Islet of Langerhans (tissue), 1 donor: ENCODE results near the gene ANXA6.
"Not testable (repeated sequence)": the region's sequence is repeated elsewhere in the genome, so short reads cannot be mapped to it uniquely, and the experiment has no call there.

Experiments
- FAIRE-seq: peaks from one replicate; lab custom pipeline; 2011; peaks lifted over from hg19 to GRCh38; lab: Jason Lieb, UNC

The ANXA6 gene

DNA sequence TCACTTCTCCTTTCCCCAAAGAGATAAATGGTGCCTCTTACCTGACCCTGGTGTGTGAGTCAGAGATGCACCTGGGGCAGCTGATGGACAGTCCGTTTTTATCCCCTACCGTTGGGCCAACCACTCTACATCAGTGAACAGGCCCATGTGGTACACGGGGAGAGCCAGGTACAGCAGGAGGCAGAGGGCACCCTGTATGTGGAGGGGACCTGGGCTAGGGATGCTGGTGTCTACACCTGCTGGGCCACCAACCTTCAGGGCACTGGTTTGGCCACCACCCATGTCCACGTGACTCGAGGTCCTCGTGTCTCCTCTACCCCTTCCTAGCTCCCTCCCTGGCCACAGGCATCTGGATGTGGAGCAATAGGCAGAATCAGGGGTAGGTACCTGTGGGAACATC, 22.7 kb upstream of the ANXA6 start:
- no peak for FAIRE-seq

DNA sequence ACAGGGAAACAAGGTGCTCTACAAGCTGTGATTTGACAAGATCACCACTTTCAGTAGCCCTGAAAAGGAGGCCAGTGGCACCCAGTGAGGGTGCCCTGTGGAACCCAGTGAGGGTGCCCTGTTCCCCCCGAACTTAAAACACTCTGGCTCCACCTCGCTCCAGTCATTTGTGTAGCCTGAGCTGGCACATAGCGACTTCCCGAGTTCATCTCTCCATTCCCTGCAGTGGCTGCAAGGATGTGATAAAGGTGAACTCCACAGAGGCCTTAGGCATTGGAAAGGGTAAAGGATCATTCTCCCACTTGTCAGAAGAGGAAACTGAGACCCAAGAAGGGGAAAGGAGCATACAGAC, 21.9 kb upstream of the ANXA6 start:
- FAIRE-seq = no peak

DNA sequence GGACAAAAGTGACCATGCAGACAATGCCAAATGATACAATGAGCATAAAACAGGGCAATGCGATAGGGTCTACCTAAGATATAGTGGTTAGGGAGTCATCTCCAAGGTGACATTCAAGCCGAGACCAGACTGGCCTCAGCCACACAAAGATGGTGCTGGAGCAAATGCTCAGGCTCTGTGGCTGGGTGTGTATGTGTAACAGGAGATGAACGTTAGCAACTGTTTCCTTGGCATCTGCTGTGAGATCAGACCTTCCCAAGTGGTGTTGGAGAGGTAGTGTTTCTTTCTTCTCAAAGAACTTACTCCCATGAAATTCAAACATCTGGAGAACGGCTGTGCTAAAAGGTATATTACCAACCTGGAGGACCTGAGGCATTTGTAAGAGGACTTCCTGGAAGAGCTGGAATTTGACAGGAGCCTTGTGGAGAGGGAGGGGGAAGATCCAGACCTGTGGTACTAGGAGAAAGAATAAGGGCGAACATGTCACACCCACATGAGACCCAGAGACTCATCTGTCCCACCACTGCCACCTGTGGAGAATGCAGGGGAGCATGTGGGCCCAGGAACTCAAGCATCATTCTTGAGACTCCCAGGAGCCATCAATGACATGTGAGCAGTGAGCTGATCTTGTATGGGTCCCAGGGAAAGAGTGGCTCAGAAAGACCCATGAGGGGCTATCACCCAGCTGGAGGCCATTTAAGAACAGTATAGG, 21.4 kb upstream of the ANXA6 start:
- no peak for FAIRE-seq

DNA sequence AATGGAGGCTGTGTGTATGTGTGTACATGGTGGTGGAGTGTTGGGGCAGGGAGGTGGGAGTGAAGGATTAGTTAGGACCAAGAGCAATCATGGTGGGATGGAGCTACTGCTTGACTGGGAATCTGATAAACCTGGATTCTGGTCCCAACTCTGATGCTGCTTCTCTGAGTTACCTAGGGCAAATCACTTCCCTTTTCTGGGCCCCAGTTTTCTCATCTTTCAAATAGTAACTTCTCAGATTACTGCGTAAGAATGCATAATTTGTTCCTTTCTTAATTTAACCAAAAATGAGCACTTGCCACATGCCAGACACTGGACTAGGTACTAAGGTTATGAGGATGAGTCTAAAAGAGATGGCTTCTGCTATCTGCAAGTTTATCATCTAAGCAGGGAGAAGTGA, 20.8 kb upstream of the ANXA6 start:
- FAIRE-seq = no peak

DNA sequence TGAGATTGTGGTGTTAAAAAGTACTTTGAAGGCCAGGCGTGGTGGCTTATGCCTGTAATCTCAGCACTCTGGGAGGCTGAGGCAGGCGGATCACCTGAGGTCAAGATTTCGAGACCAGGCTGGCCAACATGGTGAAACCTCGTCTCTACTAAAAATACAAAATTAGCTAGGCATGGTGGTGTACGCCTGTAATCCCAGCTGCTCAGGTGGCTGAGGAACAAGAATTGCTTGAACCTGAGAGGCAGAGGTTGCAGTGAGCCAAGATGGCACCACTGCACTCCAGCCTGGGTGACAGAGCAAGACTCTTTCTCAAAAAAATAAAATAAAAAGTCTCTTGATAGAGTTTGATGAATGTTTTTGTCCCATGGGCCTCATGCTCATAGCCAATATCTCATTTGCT, 18.7 kb upstream of the ANXA6 start:
- FAIRE-seq = not testable (repeated sequence)

DNA sequence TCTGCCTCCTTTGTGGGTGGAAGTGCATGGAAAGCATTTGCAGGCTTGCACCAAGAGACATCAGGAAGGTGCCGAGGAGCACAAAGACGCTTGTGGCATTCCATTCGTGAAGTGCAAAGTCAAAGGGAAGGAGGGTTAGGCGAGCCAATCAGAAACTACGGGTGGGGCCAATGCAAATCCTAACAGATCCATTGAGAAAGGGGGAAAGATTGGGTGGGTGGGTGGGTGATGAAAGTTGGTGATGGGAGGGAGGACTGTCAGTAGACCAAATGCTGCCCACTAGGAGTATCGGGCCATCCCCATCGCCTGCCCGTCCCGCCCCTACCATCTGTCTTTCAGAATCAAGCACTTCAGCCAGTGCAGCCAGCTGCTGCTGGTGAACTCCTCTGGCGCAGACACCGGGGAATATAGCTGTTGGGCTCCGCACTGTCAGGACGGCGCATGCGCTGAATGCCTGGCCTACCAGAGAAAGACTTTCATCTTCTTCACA, 17.1 kb upstream of the ANXA6 start:
- no peak for FAIRE-seq

DNA sequence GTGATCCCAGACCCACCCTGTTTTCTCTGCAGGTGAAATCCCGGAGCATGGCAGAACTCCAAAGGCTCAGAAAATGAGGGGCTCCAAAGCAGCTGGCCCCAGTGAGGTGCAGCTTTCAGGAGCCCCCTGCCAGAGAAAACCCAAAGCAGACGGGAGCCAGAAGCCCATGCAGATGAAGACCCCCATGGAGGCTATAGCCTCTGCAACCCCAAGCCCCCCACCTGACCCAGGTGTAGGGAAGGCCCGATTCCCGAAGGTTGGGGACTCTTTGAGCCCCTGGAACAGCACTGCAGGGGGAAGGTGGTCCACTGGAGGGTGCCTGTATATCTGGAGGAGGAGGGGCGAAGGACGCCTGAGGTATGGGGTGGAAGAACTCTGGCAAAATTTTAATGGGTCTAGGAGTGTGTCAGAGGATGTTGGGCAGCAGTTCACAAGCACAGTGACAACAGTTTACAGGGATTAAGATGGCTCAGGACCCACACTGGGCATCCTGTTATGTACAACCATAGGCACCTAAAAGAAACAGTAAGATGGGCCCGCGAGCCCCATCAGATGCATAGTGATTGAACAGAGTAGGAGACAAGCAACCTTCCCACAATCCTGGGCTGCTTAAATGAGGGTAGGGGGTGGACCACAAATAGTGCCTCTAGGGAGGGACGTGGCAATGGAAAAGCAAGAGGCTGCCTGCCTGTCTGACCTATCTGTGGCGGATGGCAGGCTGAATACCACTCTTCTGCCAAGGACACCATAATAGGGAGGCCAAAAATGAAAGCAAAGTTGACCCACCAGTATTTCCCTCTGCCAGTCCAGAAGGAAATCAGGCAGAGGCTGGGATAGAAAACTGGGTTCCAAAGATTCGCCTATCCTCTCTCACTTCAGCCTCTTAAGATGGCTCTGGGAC, 16.4 kb upstream of the ANXA6 start:
- FAIRE-seq = no peak

DNA sequence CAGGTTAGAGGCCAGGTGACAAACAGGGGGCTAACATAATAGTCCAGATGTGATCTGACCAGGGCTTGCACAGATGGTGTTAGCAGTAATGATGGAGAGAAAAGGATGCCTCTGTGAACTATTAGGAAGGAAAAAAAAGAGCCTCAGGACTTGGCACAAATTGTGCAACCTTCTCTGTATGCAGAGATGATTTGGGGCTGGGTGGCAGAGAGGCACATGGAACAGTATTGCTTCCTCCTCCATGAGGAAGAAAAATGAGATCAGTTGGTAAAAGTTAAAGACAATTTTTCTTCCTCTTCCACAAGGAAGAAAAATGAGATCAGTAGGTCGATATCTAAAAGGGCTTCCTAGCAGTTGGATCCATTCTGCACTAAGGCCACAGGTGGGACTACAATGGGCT, 13.9 kb upstream of the ANXA6 start:
- FAIRE-seq = no peak

DNA sequence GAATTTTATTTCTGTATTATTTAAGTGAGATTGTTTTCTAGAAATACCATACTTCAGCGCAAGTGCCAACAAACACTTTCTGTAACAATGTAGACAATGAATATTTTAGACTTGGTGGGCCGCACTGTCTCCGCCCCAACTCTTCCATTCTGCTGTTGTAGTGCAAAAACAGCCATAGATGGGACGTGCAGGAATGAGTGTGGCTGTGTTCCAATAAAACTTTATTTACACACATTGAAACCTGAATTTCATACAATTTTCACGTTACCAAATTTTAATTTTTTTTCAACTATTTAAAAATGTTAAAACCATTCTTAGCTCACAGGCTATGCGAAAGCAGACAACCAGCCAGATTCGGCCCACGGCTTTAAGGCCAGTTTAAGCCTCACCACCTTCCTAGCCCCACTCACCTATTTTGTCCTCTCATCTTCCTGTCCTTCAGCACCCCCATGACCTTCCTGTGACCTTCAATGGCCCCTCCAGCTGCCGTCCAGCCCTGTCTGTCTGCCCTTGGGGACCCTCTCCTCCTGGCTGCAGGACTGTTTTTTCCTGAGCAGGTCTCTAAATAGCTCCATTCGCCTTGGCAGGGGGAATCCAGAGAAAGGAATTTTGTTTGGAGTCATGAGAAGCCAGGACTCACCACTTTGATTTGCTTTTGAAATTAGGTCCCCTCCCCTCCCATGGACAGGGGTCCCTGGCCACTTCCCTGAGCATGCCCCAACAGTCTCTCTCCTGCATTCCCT, 11.2 kb upstream of the ANXA6 start:
- no peak for FAIRE-seq

DNA sequence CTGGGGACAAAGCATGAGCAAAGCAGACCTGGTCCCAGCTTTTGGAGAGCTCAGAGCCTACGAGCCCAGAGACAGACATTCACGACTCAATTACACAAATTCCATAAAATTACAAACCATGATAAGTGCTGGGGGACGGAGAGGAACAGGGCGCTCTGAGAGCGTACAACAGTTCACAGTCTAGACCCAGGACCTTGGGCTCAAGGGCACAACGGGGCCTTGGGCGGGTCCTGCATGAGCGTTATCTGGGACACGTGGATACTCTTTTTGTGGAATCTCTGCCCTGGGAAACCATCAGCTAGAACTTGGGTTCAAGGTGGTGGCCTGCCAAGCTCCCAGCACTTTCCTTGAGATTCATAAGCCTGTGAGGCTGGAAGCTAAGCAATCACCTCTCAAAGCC, 9.4 kb upstream of the ANXA6 start:
- FAIRE-seq = no peak

DNA sequence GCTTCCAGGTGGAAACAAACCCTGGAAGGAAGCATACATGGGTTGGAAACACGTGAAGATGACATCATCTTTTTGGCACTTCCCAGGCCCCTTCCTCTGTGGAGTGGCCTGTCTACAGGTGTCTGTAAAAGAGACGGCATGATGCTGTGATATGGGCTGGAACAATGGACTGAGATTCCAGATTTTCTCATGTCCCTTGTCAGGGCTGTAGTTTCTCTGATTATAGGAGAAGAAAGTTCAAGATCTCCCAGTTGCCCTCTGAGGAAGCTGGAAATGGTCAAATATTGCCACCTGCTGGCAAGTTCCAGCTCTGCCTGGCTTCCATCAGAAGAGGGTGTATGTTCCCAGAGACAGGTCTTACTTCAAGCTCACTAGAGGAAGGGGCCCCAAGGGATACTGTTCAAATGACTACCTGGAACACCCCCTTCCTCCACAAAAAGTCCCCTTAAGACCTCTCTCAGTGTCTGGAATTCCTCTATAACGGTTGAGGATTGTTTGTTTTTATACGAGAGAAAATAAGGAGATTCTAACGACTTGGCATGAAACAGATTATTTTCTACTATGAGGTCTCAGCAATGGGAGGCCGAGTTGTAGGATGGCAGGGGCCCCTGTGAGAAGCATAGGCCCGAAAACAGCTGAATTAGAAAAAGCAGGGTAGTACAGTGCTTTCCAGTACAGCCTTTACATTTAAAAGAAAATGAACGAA, 7.3 kb upstream of the ANXA6 start:
- FAIRE-seq = peak; percentile 69

DNA sequence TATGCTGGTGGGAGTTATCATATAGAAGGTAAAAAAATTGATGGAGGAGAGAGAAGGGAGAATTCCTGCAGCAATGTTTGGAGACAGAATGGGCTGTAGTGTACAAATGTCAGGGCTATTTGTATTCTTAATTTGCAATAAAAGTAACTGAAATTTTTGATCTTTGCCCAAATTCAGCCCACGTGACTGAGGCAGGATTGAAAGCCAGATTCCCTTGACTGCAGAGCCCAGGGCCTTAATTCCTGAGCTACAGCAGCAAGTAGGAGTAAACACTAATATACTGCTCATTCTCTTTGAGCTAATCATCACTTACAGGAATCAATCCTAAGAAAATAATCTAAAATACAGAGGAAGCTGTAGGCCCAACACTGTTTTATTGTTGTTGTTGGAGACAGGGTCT, 5.2 kb upstream of the ANXA6 start:
- no peak for FAIRE-seq

DNA sequence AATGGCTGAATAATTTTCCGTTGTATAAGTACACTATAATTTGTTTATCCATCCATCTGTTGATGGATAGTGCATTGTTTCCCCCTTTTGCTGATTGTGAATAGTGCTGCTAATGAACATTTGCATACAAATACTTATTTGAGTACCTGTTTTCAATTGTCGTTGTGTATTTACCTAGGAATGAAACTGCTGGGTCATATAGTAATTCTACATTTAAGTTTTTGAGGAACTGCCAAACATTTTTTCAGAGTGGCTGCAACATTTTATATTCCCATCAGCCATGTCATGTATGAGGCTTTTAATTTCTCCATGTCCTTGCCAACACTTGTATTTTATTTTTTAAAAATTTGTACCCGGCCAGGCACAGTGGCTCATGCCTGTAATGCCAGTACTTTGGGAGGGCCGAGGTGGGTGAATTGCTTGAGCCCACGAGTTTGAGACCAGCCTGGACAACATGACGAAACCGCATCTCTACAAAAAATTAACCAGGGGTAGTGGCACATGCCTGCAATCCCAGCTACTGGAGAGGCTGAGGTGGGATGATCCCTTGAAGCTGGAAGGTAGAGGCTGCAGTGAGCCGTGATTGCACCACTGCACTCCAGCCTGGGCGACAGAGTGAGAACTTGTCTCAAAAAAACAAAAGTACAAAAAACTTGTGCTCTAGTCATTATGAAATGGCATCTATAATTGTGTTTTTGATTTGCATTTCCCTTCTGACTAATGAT, 2.2 kb upstream of the ANXA6 start:
- FAIRE-seq = no peak

DNA sequence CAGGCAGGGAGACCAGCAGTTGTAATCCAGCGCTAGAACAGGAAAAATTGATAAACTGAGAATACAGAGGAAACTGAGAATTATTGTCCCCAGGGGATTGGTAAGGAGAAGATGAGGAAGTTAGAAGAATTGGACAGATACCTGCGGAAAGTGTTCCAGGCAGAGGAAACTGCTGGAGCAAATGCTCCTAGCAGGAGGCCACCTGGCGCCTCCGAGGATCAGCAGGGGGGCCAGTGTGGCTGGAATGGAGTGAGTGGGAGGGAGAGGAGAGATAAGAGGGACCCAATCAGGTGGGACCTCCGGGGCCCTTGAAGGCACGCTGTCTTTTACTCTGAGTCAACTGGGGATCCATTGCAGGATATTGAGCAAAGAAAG, 695 bp upstream of the ANXA6 start:
- no peak for FAIRE-seq

DNA sequence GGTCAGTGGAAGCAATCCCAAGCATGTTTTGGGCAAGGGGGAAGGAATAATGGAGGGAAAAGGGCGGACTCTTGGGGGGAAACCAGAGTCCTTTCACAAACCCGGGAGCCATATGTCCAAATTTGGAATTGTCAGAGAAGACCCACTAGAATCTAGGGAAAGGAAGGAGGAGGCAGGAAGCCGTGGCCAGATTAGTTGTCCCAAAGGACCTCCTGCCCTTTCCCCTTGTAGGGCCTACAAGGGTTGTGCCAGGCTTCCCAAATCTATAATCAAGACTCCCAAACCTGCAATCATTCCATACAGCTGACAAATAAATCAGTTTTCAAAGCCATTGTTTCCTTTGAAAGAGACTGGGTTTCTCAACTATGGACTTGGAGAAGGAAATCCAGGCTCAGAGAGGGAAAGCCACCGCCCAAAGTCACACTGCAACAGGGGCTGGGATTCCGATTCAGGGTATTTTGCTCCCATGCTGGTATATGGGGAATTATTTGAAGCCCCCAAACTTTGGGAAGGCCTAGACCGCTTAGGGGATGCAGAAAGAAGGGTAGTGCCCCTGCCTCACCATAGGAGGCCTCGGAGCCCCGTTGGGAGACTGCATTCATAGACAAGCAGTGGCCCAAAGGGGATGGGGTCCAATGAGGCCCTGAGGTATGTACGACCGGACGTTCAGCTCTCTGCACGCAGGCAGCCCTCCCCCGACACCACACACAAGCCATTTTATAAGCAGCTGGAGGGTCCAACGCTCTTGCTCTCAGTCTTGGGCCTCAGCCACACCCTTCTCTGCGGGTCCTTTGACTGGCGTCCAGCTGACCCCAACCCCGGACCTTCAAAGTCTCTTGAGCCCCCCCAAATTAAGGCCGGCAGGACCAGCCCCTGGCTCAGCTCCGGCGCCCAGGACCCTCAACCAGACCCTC, 815 bp downstream of the ANXA6 start:
- FAIRE-seq = no peak

DNA sequence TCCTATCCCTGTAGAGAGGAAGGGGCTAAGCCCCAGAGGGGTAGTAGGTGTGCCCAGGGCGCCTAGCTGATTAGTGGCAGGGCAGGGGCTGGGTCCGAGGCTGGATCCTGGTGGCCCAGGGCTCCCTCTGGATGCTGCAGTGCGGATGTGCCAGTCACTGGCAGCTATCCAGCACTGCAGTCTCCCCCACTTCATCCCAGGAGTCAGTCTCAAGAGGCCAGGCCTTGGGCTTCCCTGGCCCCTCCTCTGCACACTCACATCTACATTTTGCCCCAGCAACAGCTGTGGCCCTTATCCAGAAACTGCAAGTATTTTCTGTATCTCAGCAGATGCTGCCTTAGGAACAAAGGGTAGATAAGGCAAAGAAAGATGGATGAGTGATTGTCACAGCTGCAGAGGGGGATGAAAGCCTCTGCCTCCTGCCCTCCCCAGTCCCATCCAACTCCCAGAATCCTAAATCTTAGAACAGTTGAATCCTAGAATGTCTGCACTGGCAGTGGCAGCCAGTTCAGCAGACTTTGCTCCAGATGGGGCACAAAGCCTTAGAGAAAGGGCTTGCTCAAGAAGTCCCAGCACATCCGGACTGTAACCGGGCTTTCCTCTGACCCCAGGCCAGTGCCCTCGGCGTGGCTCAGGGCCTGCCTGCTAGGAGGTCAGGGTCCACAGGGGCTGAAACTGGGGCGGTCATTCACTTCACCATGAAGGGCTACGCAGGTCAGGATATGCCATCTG, 1.6 kb downstream of the ANXA6 start:
- no peak for FAIRE-seq

DNA sequence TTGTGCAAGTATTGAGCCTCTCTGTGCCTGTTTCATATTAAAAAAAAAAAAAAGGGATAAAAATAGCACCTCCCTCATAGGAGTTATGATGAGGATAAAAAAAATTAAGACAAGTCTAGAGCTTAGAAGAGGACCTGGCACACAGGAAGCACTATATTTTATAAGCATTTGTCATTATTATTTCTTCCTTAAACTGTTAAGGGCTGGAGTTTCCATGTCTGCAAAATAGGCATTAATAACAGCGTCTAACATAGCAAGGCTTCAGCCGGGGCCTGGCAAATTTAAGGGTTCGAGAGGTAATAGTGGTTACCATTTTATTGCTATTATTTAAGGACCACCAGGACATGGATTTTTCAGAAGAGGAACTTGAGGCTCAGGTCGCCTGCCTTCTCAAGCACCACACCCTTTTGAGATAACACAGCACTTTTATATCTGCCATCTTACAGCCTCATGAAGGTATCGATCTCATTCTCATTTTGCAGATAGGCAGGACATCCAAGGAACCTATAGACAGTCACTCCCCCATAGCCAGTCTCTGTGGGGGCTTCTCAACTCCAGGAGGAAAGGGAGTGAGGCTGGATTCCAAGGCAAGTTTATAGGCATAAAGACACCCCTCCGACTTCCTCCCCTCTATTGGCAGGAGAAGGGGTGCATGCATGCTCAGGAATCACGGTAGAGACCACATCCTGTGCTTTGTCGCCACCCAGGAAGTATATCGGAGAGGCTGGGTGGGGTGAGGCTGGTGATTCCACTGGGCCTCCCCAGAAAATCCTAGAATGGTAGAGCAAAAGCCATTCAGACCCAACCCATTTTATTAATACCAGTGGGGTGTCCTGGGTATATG, 2.4 kb downstream of the ANXA6 start:
- FAIRE-seq = no peak

DNA sequence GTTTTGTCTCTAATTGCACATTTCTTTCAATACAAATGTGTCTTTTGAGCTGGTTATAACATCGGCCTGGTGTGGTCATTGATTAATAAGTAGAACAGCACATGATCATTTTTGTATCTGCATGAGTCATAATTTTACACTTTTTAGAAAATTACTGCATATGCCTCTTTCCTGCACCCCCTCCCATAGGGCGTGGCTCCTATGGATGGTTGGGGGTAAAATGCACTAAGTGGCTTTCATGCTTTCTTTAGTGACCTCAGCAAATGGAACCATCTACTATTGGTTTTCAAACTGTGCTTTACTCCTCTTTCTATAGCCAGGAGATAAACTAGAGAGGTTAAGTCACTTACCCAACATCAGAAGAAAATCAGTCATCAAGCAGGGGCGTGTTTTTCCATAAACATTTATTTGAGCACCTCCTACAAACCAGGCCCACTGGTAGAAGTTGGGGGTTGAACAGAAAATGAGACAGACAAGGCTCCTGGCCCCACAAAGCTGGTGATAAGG, 3.8 kb downstream of the ANXA6 start:
- no peak for FAIRE-seq

DNA sequence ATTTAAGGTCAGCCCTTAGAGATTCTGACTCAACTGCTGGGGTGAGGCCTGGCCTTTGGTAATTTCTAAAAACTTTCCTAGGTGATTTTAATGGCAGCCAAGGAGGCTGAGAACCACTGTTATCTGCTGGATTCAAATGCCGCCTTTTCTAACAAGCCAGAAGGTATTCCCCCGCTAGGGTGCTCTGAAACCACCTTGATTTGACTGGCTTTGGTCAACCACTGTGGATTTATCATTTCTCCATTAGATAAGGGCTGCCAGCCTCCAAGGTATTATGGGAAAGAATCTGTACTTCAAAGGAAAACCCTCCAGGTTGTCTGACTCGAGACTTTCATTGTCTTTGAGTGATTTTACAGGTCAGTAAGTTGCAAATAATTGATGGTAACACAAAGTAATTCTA, 4.3 kb downstream of the ANXA6 start:
- no peak for FAIRE-seq
